BE2C (cell line): ENCODE results near the gene PDE9A.

ENCODE experiments used
- DNase-seq: peaks from one replicate; pipeline ENCODE4 v3.0.0-alpha.2; 2020
- H3K27me3 ChIP-seq: fragments of 250-450 bp; sonication (Bioruptor Pico); 2 replicates; pipeline ENCODE4 v1.5.1; 2020; ENCODE audit warnings: mild to moderate bottlenecking
- H3K36me3 ChIP-seq: fragments of 250-450 bp; sonication (Bioruptor Pico); 2 replicates; pipeline ENCODE4 v1.5.1; 2020; ENCODE audit warnings: mild to moderate bottlenecking
- H3K4me1 ChIP-seq: fragments of 250-450 bp; sonication (Bioruptor Pico); 2 replicates; pipeline ENCODE4 v1.5.1; 2020
- H3K4me3 ChIP-seq: 2 replicates; pipeline ENCODE4 v1.5.1; 2011; ENCODE audit warnings: low read depth, low read length
- H3K9me3 ChIP-seq: fragments of 250-450 bp; sonication (Bioruptor Pico); 2 replicates; pipeline ENCODE4 v1.5.1; 2020
- TF ChIP-seq, protein P1 (sequence below): IDR thresholded peaks from 2 replicates; pipeline ENCODE4 v1.5.1; 2012; ENCODE audit warnings: mild to moderate bottlenecking, low read depth, low read length

Gene PDE9A

DNA sequence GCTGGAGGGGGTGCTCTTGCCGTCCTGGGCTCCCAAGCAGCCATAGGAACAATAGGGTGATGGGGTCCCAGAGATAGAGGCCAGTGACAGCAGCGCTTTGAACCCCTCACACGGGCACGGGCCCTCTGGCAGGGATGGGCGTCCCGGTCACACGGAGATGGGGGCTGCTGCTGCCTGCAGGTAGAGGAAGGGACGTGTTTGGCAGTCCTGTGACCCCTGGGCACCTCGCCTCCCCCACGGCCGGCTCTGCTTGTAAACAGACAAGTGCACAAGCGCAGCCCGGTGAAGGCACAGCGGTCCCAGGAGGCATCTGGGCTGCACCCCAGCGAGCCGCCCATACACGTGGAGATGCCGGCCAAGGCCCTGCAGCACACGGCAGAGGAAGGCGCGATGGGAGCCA, 36.5 kb upstream of the PDE9A start:
- Histone ChIP-seq H3K9me3 (no peaks in the 10 kb centered on the region), H3K4me1 (no peaks in the 10 kb centered on the region), H3K36me3 (no peaks in the 10 kb centered on the region), H3K27me3 (peaks cover 36% of the 10 kb centered on the region), H3K4me3 (no peak overlapping the region)
- TF ChIP-seq, protein P1, sequence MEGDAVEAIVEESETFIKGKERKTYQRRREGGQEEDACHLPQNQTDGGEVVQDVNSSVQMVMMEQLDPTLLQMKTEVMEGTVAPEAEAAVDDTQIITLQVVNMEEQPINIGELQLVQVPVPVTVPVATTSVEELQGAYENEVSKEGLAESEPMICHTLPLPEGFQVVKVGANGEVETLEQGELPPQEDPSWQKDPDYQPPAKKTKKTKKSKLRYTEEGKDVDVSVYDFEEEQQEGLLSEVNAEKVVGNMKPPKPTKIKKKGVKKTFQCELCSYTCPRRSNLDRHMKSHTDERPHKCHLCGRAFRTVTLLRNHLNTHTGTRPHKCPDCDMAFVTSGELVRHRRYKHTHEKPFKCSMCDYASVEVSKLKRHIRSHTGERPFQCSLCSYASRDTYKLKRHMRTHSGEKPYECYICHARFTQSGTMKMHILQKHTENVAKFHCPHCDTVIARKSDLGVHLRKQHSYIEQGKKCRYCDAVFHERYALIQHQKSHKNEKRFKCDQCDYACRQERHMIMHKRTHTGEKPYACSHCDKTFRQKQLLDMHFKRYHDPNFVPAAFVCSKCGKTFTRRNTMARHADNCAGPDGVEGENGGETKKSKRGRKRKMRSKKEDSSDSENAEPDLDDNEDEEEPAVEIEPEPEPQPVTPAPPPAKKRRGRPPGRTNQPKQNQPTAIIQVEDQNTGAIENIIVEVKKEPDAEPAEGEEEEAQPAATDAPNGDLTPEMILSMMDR, result no peak
- no peak for DNase-seq

DNA sequence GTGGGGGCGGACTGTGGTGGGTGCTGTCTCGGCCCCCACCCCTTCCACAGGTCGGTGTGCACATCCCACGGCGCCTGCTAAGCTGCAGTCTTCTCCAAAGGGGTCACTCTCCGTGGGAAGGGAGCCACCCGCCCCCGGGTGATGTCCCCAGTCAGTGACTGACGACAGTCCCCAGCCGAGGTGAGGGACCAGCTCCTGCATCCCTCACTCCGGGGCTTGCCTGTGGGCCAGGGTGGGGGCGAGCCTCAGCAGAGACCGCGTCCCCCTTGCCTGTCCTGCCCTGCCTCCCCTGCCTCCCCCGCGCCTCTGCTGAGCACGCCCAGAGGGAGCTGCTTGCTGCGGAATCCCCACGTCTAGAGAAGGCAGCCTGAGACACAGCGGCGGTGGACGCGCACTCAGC, 35.9 kb upstream of the PDE9A start:
- Histone ChIP-seq H3K36me3 (no peaks in the 10 kb centered on the region), H3K27me3 (peaks cover 36% of the 10 kb centered on the region), H3K9me3 (no peaks in the 10 kb centered on the region), H3K4me1 (no peaks in the 10 kb centered on the region), H3K4me3 (no peak overlapping the region)
- no peak for DNase-seq
- TF ChIP-seq, protein P1, result no peak

DNA sequence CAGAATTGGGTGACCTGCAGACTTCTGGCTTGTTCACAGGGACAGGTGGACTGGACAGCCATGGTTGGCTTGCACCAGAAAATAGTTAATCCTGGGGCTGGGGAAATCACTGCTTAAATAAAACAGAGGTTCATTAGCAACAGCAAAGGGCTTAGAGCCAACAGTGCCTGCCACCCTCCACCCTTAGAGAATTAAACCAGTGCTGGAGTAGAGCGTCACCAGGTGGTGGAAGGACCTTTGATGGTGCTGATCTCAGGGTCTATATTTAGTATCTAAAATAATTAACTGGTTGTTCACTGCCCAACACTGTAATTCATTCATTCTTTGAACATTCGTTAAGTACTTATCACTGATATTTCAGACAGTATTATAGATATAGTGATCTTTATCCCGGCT, 34.7 kb upstream of the PDE9A start:
- H3K4me3 ChIP-seq, result no peak overlapping the region
- TF ChIP-seq, protein P1, result peak; percentile 6; the same call in 1 of the 2 replicates
- H3K36me3 ChIP-seq, result no peaks in the 10 kb centered on the region
- no peaks in the 10 kb centered on the region for H3K9me3 ChIP-seq
- H3K4me1 ChIP-seq, result no peaks in the 10 kb centered on the region
- peaks cover 36% of the 10 kb centered on the region for H3K27me3 ChIP-seq
- DNase-seq, result no peak

DNA sequence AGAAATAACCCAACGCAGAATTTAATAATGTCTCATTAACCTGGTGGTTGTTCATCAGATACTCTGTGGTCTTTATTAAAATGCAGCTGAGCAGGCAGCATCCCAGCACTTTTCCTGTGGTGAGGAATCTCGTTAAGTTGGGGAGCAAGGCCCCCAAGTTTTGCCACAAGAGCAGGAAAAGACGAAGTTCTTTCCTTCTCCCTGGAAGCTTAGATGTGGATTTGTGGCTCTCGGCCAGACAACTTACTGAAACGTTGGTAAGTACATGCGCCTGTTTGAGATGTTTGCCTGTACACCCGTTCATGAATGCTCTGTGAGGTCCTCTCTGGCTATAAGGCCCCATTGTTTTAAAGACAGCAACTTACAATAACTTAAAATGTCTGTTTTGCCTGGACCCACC, 34.3 kb upstream of the PDE9A start:
- Histone ChIP-seq H3K4me1 (no peaks in the 10 kb centered on the region), H3K27me3 (peaks cover 36% of the 10 kb centered on the region), H3K9me3 (no peaks in the 10 kb centered on the region), H3K4me3 (no peak overlapping the region), H3K36me3 (no peaks in the 10 kb centered on the region)
- no peak for DNase-seq
- TF ChIP-seq, protein P1, result no peak

DNA sequence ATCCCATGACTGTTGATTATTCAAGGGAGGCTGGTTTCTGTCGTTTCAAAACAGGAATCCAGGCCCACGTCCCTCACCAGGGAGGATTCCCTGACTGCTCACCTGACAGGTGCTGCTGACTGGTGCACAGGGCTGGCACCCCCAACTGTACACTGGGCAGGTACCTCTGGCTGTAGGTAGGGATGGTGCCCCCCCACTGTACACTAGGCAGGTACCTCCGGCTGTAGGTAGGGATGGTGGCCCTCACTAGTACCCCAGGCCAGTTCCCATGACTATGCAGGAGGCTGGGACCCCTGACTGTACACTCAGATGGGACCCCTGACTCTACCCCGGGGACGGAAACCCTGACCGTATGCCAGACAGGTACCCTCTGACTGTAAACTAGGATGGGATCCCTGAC, 33.6 kb upstream of the PDE9A start:
- Histone ChIP-seq H3K9me3 (no peaks in the 10 kb centered on the region), H3K4me3 (no peak overlapping the region), H3K27me3 (peaks cover 36% of the 10 kb centered on the region), H3K4me1 (no peaks in the 10 kb centered on the region), H3K36me3 (no peaks in the 10 kb centered on the region)
- DNase-seq, result no peak
- TF ChIP-seq, protein P1, result no peak

DNA sequence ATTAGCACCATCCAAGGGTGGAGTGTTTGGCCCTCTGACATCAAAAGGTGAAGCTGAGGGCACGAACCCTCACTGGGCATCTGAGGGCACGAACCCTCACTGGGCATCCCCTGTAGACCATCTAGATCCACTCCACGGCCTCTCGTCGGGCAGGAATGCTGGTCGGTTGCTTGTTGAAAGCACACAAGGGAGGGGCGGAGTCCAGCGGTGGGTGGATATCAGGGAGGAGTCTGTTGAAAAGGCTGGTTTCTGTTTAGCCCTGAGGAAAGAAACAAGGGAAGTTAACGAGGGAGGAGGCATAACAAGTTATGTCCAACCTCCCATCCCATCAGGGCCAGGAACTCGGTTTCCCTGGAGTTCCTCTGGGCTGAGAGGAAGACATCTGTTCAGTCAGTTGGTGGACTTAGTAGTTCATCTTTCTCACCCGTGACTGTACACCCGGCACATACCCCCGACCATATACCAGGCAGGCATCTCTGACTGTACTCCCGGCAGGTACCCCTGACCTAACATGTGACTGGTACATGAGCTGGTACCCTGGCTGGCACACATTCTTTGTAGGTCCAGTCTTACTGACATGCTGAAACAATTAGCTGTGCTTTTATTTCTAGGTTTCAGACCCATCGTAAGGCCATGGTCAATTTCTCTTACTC, 32.1 kb upstream of the PDE9A start:
- Histone ChIP-seq H3K9me3 (no peaks in the 10 kb centered on the region), H3K4me3 (no peak overlapping the region), H3K36me3 (no peaks in the 10 kb centered on the region), H3K27me3 (peaks cover 31% of the 10 kb centered on the region), H3K4me1 (no peaks in the 10 kb centered on the region)
- no peak for DNase-seq
- TF ChIP-seq, protein P1, result no peak
